Stimulated activated CD4-positive, alpha-beta T cell treated with anti-CD3 and anti-CD28 coated beads, Interleukin-15, amount 100 ng/mL, for 1 hour (primary cell): ENCODE results near the gene GNAI3.

Source experiments
- DNase-seq, 2 donors: peaks; one replicate each; pipeline ENCODE4 v3.0.0-alpha.2; 2020; ENCODE audit warnings: low read depth in 1 of 2, low spot score in 1 of 2

The GNAI3 gene

DNA sequence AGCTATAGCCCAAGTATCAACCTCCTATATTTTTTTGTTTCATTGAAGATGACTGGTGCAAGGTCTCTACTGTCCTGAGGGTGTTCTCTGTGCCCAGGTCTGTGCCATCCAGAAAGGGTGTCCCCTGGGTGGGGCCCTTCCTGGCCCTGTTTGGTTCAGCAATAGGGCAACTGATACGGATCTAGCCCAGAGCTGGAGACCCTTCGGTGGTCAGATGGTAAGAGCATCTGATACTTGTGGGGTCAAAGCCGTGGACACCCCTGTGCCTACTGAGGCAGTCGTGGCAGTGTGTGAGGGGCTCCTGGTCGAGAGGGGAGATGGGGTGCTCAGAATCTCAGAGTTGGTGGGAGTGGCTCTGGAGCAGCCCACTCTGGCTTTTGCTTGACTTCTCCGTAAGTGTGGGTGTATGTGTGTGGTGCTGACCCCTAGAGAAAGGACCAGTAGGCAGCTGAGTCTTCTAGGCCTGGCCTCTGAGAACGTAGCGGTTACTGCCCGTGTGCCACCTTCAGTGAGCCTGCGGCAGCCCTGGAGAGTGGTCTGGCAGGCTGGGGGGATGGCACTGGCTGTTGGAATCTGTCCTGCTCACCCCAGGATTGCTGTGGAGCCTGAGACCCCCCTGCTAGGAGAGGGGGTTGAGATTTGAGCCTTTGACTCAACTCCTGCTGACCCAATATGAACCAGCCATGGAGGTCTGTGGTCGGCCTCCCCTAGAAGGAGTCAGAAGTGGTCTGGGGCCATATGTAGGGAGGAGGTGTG, 73.9 kb downstream of the GNAI3 start:
- no peak for DNase-seq

DNA sequence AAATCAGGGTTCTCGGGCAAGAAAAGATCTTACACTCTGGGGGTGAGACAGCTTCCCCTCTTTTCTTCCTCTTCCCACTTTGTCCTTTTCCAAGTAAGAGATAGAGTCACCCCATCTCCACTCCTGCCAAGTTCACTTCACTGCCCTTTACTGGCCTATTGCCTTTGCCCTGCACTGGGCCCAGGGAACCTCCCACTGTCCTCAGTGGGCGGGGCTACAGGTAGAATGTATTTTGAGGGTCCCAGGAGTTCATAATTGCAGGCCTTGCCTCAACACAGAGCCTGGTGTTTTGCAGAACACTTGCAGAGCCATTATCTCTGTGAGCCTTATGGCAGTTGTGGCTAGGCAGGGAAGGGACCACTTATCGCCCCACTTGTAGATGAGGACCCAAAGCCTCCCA, 74.5 kb downstream of the GNAI3 start:
- DNase-seq: no peak

DNA sequence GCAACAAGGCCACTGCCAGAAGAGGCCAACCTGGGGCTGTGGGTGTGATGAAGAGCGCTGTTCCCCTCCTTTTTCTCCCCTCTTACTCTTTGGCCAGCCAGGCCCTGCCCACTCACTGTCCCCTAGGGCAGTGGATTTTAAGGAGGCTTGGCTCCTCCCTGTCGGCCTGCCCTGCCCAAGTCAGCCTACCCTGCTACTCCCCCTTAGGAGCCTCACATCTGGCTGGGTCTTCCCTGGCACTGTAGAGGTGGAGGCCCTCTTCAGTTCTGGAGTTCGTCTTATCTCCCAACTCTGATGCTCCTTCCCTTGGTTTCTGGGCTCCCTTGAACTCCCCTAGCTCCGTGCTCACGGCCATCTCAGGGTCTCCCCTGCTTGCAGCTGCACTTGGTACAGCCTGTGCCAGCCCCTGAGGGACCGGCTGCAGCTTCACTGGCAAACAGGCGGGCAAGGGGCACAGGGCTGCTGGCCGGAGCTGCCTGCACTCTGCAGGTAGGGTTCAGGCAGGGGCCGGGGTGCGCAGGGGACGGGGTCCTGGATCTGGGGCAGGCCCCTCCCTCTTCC, 75.3 kb downstream of the GNAI3 start:
- no peak for DNase-seq

DNA sequence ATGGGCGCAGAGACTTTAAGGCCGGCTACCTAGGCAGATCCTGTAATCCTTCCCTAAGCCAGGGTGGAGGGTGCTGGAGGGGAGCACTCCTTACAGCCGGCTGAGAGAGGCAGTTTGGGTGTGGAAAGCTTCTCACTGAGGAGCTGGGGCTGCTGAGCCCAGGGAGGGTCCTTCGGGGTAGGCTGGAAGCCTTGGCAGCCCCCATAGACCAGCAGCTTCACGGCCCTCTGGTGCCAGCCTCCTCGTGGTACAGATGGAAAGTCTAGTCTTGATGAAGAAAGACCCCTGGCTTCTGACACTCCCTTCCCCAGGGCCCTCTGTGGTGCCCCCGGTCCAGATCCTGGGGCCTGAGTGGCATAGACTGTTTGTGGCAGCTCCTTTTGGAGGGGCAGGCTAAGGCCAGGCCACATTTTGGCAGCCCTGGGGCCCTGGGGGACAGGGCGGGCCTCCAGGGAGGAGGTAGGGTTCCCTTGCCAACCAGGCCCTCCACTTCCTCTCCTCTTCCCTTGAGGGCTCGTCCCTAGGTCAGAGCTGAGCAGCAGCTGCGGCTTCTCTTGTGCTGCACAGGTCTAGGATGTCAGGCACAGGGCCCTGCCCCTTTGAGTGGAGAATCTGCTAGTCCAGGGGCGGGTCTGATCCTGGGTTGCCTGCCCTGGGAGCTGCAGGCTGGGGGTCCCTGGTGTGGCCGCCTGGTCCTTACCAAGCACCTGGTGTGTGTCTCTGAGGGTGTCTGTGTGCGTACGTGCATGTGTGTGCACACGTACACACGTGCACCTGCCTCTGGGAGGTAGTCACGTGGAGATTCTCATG, 76.0 kb downstream of the GNAI3 start:
- DNase-seq: no peak

DNA sequence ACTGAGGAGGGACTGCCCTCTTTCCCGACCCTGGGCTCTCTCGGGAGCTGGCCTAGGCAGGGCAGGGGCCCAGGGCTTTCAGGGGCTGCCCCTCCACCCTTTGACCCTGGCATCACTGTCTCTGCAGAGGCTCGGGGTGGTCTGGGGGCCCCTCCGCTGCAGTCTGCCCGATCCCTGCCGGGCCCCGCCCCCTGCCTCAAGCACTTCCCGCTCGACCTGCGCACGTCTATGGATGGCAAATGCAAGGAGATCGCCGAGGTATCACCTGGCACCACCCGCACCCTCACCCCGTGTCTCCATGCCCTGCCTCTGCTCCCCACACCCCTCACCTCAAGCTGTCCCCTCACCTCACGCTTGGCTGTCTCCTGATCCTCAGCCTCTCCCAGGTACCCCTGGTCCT, 76.8 kb downstream of the GNAI3 start:
- no peak for DNase-seq

DNA sequence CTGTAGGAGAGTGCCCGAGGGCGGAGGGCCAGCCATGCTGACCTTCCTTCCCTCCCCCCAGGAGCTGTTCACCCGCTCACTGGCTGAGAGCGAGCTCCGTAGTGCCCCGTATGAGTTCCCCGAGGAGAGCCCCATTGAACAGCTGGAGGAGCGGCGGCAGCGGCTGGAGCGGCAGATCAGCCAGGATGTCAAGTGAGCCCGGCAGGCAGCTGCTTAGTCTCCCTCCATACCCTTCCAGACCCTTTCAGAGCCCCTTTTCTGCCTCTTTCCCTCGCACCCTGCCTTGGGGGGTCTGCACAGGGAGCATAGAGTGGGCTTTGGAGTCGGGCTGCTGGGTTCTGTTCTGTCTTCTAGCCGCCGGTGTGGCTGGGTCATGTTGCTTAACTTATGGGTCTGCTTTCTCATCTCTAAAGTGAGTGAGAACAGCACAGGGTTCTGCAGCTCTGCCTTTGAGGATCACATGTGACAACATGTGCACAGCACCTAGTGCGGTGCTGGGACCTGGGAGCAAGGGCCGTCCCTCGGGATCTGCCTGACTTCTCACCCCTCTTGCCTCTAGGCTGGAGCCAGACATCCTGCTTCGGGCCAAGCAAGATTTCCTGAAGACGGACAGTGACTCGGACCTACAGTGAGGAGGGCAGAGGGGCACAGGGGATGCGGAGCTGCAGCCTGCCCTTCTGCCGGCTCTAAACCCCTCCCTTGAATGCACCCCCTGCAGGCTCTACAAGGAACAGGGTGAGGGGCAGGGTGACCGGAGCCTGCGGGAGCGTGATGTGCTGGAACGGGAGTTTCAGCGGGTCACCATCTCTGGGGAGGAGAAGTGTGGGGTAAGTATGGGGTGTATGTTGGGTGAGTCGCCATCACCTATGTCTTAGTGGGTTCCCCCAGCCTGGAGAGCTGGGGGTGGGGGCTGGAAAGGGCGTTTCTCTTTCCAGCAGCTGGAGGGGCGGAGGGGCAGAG, 77.5 kb downstream of the GNAI3 start:
- DNase-seq: no peak

DNA sequence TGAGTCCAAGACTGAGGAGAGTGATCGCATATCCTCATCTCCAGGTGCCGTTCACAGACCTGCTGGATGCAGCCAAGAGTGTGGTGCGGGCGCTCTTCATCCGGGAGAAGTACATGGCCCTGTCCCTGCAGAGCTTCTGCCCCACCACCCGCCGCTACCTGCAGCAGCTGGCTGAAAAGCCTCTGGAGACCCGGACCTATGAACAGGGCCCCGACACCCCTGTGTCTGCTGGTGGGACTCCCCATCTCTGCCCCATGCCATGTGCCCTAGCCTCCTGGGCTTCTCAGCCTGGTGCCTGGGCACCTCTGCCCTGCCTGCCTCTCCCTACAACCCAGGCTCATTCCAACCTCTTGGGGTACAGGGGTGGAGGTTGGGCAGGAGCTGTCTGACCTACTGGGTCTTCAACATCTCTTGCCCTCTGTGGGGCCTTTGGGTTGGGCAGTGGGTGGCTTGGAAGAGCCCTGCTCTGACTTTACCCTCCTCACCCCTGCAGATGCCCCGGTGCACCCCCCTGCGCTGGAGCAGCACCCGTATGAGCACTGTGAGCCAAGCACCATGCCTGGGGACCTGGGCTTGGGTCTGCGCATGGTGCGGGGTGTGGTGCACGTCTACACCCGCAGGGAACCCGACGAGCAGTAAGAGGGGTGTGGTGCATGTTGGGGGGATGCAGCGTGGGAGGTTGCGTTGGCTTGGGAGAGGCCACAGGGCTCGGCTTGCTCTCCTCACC, 78.4 kb downstream of the GNAI3 start:
- no peak for DNase-seq

DNA sequence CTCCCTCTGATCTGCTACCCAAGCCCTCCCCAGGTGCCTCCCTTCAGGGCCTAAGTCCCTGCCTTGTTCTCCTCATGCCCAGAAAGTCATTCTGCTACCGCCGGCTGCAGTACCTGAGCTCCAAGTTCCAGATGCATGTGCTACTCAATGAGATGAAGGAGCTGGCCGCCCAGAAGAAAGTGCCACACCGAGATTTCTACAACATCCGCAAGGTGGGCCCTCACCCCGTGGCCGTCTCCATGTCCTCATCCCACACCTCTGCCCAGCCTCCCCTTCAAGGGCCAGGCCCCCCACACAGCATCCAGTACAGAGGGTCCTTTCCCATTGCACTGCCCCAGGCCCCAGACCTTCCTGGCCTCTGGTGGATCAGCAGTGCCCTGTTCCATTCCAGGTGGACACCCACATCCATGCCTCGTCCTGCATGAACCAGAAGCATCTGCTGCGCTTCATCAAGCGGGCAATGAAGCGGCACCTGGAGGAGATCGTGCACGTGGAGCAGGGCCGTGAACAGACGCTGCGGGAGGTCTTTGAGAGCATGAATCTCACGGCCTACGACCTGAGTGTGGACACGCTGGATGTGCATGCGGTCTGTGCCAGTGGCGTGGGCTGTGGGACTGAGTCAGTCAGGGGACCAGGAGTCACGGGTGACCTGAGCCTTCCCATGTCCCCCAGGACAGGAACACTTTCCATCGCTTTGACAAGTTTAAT, 79.4 kb downstream of the GNAI3 start:
- no peak for DNase-seq

DNA sequence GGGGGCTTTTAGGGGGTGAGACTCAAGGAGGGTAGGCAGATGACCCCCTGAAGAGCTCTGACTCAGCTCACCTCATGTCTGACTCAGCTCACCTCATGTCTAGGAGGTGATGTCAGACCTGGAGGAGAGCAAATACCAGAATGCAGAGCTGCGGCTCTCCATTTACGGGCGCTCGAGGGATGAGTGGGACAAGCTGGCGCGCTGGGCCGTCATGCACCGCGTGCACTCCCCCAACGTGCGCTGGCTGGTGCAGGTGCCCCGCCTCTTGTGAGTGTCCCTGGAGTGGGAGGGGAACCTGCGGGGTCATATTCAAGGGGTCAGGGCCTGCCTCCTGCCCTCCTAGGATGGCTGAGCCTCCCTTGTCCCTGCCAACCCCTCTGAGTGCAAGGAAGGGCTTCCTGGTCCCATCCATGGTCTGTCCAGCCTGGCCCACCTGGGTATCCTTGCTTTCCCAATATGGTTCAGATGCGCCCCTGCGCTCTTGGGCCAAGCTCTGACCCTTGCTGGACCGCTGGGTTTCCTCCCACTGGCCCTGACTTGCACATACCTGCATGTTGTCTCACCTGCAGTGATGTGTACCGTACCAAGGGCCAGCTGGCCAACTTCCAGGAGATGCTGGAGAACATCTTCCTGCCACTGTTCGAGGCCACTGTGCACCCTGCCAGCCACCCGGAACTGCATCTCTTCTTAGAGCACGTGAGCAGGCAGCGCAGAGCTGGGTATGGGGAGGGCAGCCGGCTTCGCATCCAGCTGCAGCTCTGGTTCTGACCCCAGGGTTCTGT, 80.3 kb downstream of the GNAI3 start:
- no peak for DNase-seq

DNA sequence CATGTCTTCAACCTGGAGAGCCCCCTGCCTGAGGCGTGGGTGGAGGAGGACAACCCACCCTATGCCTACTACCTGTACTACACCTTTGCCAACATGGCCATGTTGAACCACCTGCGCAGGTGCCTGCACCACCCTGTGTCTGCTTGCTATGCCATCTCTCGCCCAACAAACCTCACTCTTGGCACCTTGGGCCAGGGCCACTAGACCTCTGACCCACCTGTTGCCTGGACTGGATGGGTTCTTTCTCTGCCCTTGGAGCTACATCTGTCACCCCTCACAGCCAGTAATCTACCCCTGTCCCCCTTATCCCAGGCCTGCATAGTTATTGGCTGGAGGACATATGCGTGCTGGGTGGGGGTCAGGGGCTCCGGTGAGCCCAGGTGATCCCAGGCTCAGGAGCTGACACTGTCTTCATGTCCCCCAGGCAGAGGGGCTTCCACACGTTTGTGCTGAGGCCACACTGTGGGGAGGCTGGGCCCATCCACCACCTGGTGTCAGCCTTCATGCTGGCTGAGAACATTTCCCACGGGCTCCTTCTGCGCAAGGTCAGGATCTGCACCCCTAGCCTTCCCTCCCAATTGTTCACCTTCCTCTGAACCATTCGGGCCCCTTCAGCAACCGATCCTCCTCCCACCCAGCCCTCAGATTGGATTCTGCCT, 81.1 kb downstream of the GNAI3 start:
- no peak for DNase-seq

DNA sequence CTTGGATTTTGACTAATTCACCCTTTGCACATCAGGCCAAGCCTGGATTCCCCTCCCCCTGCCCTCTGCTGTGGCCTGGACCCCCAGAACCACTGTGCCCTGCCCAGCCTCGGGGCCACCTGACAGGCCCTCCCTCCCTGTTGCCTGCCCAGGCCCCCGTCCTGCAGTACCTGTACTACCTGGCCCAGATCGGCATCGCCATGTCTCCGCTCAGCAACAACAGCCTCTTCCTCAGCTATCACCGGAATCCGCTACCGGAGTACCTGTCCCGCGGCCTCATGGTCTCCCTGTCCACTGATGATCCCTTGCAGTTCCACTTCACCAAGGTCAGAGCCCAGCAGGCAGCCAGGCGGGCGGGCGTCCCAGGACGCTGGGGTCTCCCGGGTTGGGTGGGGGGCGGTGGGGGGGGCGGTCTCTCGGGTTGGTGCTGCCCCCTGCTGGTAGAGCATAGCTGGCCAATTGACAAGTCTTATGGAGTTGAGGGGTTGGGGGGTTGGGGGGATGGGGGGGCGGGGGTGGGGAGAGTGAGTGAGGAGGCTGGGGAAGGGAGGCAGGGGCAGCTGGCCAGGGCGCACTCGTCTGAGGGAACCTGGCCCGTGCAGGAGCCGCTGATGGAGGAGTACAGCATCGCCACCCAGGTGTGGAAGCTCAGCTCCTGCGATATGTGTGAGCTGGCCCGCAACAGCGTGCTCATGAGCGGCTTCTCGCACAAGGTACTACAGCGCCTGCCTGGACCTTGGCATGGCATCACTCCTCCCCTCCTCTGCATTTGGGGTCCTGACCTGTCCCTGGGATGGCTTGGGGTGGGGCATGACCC, 81.9 kb downstream of the GNAI3 start:
- peak in 1 of 2 donors; percentile 21 for DNase-seq

DNA sequence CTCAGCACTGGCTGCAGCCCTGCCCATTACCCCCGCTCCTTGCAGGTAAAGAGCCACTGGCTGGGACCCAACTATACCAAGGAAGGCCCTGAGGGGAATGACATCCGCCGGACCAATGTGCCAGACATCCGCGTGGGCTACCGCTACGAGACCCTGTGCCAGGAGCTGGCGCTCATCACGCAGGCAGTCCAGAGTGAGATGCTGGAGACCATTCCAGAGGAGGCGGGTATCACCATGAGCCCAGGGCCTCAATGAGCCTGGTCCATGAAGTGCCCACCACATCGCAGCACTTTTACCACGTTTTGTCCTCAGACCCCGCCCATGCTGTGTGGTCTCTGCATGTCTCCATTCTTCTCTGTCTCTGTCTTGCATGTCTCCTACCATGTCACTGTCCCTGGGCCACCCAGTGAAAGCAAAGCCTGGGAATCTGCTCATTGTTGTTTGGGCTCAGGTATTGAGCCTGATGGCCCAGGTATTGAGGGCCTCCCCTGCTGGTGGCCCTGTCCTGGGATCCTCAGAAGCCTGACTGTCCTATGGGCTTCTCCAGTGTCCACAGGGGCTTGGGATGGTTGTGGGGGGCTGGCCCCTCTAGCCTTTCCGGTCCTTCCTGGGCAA, 82.6 kb downstream of the GNAI3 start:
- no peak for DNase-seq

DNA sequence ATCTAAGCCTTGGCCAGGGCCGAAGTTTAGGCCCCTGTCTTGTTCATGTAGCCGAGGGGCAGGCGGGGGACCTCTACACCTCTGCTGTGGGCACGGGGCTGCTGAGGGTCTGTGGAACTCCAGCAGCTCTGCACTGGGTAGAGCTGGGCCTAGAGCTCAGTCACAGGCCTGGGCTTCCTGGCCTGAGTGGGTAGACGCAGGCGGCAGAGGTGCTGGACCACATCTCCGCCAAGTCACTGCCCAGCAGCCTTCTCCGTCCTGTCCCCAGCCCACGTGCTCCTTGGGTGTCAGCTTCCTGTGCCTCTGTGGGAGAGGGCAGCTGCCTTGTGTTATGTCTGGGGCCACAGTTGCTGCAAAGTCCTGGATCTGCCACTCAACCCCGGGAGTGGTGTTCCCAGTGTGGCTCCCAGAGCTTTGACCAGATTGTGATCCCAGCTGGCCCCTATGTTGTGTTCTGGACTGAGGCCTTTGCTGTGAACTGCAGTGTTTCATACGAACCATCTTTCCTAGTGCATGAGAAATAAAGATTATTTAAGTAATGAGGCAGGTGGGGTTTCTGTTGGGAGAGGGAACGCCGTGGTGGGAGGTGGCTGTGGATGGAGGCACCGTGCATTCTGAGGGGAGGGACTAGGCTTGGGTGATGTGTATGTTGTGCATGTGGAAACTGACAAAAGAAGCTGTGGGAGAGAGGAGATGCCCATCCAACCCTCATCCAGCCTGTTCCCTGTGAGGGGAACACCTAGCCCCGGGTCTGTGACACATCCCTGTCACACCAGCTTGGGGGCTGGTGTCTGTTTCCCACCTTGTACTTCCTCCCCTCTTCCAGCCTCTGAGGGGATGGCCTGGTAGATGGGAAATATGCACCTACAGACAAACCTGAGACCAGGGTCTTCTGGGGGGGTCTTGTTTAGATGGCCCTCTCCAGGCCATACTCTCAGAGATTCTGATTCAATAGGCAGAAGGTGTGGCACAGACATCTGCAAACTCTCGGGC, 83.4 kb downstream of the GNAI3 start:
- no peak for DNase-seq

DNA sequence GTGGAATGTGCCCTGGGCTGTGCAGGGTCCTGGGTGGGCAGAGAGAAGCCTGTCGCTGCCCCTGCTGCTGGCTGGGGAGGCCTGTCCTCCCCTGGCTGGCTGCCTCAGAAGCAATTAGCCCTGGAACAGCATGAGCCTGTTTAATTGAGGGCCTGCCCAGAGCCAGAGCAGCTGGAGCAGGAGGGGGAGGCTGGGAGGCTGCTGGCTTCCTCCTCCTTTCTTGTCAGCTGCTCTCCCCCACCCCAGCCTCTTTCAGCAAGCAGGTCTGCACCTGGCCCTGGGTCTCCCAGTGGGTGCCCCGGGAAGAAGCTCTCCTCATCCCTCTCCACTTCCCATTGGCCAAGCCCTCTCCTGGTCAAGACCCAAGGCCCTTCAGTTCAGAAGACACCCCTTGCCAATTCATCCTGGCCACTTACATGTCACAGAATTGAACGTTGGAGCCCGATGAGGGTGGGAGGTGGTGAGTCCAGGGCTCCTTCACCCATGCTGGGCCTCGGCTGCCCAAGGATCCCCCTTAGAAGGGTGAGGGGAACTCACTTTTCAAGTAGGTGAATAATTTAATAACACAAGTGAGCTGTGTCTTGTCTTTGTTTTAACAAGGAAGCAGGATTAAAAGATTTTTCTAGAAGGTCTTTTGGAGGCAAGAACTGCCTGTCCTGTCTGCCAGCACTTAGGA, 84.4 kb downstream of the GNAI3 start:
- DNase-seq: no peak

DNA sequence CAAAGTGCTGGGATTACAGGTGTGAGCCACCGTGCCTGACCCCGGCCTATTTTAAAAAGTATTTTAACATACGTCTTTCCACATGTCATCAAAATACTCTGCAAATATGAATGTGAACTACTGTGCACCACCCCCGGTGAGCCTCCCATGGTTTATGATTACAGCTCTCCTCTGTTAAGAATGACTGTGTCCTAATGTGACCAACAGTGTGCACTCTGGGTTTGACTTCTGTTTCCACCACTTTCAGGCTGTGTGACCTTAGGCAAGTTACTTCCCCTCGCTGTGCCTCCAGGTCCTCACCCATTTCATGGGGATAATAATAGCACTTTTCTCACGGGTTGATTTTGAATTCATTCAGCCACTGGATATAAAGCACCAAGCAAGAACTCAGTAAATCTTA, 85.9 kb downstream of the GNAI3 start:
- no peak for DNase-seq
